RWPE2 (cell line): ENCODE results near the gene PRODH.
"Not testable (repeated sequence)": the region's sequence is repeated elsewhere in the genome, so short reads cannot be mapped to it uniquely, and the experiment has no call there.

Experiments
- ATAC-seq: fragments of 200-7000 bp; cut with Tn5 transposase; 3 replicates; pipeline ENCODE4 v1.9.1; 2021; ENCODE audit warnings: low read depth
- DNase-seq: peaks from one replicate; pipeline ENCODE4 v3.0.0-alpha.2; 2020; ENCODE audit warnings: low spot score
- H3K27ac ChIP-seq: fragments of 450-650 bp; 2 replicates; pipeline ENCODE4 v1.5.1; 2017; ENCODE audit warnings: mild to moderate bottlenecking; ENCODE audit not compliant: poor library complexity, severe bottlenecking
- H3K27me3 ChIP-seq: fragments of 250-450 bp; sonication (Bioruptor Pico); 2 replicates; pipeline ENCODE4 v1.5.1; 2021; ENCODE audit warnings: mild to moderate bottlenecking, moderate library complexity; ENCODE audit not compliant: insufficient read depth, poor library complexity, severe bottlenecking
- H3K36me3 ChIP-seq: fragments of 250-450 bp; sonication (Bioruptor Pico); 2 replicates; pipeline ENCODE4 v1.5.1; 2020; ENCODE audit warnings: low read depth, mild to moderate bottlenecking, moderate library complexity
- H3K4me1 ChIP-seq: fragments of 250-450 bp; sonication (Bioruptor Pico); 2 replicates; pipeline ENCODE4 v1.5.1; 2021; ENCODE audit warnings: mild to moderate bottlenecking, moderate library complexity; ENCODE audit not compliant: insufficient read depth, poor library complexity, severe bottlenecking
- H3K4me3 ChIP-seq: fragments of 250-450 bp; sonication (Bioruptor Pico); 2 replicates; pipeline ENCODE4 v1.5.1; 2021; ENCODE audit warnings: mild to moderate bottlenecking, moderate library complexity; ENCODE audit not compliant: severe bottlenecking
- H3K9me3 ChIP-seq: fragments of 250-450 bp; sonication (Bioruptor Pico); 2 replicates; pipeline ENCODE4 v1.5.1; 2021; ENCODE audit warnings: mild to moderate bottlenecking, moderate library complexity; ENCODE audit not compliant: severe bottlenecking
- TF ChIP-seq, protein P1 (sequence below): fragments of 450-650 bp; IDR thresholded peaks from one replicate; pipeline ENCODE4 v1.5.1; 2017; ENCODE audit warnings: mild to moderate bottlenecking, moderate library complexity; ENCODE audit not compliant: poor library complexity, severe bottlenecking

PRODH gene

DNA sequence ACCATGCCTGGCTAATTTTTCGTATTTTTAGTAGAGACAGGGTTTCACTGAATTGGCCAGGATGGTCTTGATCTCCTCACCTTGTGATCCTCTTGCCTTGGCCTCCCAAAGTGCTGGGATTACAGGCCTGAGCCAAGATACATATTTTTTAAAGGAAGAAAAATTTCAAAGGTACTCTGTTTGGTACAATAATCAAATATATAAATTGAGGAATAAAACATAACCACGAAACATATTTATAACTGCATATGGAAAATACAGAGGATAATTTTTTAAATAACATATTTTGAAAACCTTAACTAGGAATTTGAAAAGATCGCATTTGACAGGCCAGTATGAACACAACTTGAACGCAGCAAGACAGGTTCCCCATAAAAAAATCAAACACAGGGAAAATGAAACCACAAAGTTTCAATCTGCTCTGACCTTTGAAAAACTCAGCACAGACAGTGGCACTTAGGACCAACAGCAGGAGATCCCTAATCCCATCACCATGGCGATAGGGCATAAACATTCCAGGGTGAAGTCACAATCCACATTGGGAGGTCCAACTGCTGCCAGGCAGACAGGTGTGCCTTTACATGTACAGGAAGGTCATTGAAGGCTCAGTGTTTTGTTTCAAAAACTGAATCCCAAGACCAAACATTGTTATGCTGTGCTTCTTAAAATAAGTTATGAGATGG lies 45.4 kb downstream of the PRODH start:
- not testable (repeated sequence) for H3K4me1 ChIP-seq, DNase-seq, H3K9me3 ChIP-seq, H3K27ac ChIP-seq, H3K27me3 ChIP-seq, H3K4me3 ChIP-seq, ATAC-seq, H3K36me3 ChIP-seq

DNA sequence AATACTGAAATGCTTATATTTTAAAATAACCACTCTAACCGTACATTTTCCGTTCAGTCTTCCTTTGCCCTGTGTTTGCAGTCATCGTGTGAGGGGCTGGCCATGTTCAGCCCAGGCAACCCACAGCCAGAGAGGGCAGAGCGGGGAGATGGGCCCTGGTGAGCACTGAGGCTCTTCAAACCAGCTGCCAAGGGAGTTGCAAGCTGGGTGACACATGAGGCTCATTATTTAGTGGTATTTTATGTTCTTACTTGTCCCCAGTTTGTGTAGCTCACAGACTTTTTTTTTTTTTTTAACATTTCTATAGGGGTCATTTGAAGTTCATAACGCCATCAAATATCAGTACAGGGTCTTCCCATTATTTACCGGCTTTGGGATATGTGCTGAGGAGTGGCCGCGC lies 48.0 kb downstream of the PRODH start:
- Histone ChIP-seq H3K9me3 (no peaks in the 10 kb centered on the region), H3K27ac (no peak overlapping the region), H3K27me3 (no peaks in the 10 kb centered on the region), H3K4me3 (no peak overlapping the region), H3K36me3 (no peaks in the 10 kb centered on the region), H3K4me1 (no peaks in the 10 kb centered on the region)
- DNase-seq (no peak), ATAC-seq (no peak)
- TF ChIP-seq, protein P1, sequence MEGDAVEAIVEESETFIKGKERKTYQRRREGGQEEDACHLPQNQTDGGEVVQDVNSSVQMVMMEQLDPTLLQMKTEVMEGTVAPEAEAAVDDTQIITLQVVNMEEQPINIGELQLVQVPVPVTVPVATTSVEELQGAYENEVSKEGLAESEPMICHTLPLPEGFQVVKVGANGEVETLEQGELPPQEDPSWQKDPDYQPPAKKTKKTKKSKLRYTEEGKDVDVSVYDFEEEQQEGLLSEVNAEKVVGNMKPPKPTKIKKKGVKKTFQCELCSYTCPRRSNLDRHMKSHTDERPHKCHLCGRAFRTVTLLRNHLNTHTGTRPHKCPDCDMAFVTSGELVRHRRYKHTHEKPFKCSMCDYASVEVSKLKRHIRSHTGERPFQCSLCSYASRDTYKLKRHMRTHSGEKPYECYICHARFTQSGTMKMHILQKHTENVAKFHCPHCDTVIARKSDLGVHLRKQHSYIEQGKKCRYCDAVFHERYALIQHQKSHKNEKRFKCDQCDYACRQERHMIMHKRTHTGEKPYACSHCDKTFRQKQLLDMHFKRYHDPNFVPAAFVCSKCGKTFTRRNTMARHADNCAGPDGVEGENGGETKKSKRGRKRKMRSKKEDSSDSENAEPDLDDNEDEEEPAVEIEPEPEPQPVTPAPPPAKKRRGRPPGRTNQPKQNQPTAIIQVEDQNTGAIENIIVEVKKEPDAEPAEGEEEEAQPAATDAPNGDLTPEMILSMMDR: no peak

DNA sequence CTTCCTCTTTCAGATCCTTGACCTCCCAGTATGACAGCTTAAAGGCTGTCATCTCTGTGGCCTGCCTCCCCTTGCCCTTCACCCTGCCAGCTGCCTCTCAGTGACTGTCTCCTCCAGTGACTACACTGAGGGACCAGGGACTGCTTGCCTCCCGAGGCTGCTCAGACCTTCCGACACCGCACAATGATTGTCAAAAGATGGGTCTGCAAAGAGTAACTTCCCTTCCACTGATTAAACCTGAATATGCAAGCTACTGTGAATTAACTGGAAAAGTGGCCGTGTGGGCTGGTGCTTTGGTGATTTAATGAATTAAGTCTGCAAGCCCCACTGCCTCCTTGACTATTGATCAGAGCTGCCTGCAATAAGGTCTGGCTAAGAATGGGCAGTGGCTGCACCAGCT lies 51.6 kb downstream of the PRODH start:
- not testable (repeated sequence) for H3K27me3 ChIP-seq, H3K9me3 ChIP-seq, H3K27ac ChIP-seq, H3K36me3 ChIP-seq, H3K4me1 ChIP-seq, ATAC-seq, H3K4me3 ChIP-seq, DNase-seq

DNA sequence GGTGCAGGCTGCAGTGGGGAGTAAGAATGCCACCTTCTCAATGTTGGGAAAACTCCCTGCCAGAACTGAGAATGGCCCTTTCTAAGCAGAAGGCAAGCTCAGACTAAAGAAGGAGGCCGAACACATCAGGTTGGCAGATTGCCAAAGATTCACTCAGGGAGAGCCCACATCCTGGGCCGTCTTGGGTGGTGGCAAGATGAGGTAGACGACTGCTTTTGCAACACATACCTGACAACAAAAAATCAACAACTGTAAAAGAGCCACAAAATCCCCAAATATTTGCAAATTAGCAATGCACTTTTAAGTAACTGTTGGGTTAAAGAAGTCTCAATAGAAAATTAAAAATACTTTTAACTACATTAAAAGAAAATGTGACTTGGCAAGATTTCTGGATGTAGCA lies 54.8 kb downstream of the PRODH start:
- H3K27me3 ChIP-seq, H3K4me1 ChIP-seq, ATAC-seq, H3K27ac ChIP-seq, H3K9me3 ChIP-seq, H3K4me3 ChIP-seq, H3K36me3 ChIP-seq: not testable (repeated sequence)
- DNase-seq: peak; percentile 38
